ENCODE results near the gene FAF1.

- TF ChIP-seq, protein P1, sequence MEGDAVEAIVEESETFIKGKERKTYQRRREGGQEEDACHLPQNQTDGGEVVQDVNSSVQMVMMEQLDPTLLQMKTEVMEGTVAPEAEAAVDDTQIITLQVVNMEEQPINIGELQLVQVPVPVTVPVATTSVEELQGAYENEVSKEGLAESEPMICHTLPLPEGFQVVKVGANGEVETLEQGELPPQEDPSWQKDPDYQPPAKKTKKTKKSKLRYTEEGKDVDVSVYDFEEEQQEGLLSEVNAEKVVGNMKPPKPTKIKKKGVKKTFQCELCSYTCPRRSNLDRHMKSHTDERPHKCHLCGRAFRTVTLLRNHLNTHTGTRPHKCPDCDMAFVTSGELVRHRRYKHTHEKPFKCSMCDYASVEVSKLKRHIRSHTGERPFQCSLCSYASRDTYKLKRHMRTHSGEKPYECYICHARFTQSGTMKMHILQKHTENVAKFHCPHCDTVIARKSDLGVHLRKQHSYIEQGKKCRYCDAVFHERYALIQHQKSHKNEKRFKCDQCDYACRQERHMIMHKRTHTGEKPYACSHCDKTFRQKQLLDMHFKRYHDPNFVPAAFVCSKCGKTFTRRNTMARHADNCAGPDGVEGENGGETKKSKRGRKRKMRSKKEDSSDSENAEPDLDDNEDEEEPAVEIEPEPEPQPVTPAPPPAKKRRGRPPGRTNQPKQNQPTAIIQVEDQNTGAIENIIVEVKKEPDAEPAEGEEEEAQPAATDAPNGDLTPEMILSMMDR (IDR thresholded peaks at IDR 0.05; ENCODE audit: insufficient read depth, low read length, poor library complexity, severe bottlenecking) = no peak
- TF ChIP-seq EZH2phosphoT487 (conservative IDR thresholded peaks at IDR 0.05; ENCODE audit: low read length) = no peak
Measured at GRCh38 chr1:50879137-50879536, 80.9 kb downstream of the FAF1 start.
